ENCODE data around the gene RTN1.
A peak's percentile ranks its signal among the peaks of the same experiment; 100 is the strongest.

RTN1 gene

GRCh38 chr14:59870277-59871165 is at the start of gene RTN1:
Gene RTN1, minus strand, starts transcription at chr14:59870776. Its CDS starts 146 bp downstream, at chr14:59870630.
- peak; percentile 47 to 51 for DNase-seq

DNA sequence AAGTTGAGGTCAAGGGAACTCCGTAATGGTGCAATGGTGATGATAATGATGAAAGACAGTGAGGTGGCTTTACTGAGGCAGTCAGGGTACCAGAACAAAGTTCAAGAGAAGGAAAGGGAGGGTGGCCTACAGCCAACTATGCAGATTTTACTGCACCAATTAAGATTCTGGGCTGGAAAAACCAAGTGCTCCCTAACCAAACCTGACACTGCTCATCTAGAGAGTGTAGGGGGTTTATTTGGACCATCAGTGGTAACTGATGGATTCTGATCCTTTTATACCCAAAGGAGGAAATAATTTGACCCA is 49.8 kb upstream of the RTN1 start:
- no peak for DNase-seq

DNA sequence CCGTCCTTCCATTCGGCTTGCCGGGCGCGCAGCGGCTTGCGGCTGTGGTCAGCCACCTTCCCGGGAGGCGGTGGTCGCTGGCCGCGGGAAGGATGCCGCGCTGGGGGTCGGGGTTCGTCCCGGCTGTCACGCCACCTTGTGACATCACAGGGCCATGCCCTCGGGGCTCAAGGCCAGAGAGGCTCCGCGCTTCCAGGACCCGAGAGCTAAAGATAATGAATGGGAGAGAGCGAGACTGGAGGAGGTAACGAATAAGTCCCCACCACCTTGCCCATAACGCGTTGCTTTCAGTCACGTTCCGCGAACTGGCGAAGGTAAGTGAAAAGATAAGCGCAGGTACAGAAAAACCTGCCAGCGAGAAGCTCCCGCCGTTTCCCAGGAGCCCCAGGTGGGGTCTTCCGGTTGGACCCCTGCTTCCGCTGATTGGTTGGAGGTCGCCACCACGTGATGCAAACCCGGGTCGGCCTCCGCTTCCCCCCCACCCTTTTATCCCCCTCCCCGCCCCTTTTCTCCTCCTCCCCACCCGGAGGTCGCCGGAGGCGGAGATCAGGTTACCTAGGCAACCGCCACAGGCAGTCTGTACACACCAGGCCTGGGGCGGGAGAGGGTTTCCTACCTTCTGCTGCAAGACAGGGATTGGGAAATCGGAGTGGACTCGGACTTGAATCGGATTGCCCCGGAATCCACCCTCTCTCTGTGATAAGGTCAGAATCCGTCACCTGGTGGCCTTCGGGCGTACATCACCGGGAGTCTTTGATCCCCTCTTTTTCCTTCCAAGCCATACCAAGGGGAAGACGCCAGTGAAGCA is 49.2 kb upstream of the RTN1 start, which contains the start of gene LRRC9:
Gene LRRC9 (plus strand): TSS at position 575 of the 808 bp plus-strand sequence.
- DNase-seq = peak; percentile 83 to 88

- peak; percentile 5 to 29 for DNase-seq
Measured at GRCh38 chr14:59918824-59919569, 48.4 kb upstream of the RTN1 start.

DNA sequence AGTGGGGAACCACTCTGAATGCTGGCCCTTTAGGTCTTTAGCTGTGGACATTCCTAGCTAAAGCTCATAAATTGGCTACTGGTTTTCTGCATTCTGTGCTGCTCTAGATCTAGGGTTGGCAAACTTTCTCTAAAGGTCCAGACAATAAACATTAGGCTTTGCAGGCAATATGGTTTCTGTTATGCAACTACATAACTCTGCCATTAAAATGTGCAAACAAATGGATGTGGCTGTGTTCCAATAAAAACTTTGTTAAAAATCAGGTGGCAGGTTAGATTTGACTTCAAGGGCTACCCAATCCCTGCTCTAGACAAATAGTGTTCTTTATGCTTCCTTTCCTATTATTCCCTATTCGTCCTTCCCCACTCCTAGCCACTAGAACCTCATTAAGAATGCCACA is 42.6 kb upstream of the RTN1 start:
- DNase-seq = no peak

DNA sequence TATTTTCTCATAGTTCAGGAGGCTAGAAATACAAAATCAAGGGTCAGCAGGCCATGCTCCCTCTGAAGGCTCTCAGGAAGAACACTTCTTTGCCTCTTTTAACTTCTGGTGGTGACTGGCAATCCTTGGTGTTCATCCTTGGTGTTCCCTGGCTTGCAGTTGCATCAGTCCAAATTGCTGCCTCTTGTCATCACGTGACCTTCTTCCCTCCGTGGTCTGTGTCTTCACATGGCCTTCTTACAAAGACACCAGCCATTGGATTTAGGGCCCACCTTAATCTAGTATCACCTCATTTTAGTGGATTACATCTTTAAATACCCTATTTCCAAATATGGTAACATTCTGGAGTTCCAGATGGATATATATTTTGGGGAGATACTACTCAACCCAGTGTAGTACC is 41.9 kb upstream of the RTN1 start:
- DNase-seq = no peak

- no peak for DNase-seq
Measured at GRCh38 chr14:59905188-59905587, 34.6 kb upstream of the RTN1 start.

DNA sequence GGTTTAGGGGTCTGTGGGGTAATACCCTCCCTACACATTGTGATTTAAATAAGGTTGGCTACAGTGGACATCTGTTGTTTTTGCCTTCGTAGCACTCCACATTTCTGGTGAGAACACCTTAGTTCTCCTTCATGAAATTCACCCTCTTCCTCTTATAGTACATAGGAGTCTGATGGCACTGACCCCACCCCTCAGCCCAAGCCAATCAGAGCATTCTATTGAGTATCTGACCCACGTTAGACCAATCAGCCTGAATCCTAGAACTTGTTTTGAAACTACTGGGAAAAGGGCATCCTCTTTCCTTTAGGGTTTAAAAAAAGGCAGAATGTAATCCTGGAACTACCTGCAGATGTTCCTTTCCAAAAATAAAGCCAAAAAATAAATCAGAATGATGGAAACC is 33.6 kb upstream of the RTN1 start:
- no peak for DNase-seq

DNA sequence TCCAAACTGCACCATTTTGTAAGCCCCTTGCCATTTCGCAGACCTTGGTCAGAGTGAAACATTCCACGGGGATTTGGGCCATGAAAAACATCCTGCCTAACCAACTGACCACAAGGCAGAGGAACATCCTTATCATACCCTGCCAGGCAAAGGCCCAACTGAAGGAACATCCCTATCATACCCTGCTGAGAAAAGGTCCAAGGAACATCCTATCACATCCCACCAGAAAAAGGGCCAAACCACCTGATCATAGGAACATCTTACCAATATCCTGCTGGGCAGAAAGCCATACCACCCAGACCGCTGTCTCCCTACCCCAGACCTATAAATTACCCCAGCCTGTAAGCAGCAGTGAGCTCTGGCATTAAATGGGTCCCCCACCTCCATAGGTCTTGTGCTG is 30.0 kb upstream of the RTN1 start:
- no peak for DNase-seq

DNA sequence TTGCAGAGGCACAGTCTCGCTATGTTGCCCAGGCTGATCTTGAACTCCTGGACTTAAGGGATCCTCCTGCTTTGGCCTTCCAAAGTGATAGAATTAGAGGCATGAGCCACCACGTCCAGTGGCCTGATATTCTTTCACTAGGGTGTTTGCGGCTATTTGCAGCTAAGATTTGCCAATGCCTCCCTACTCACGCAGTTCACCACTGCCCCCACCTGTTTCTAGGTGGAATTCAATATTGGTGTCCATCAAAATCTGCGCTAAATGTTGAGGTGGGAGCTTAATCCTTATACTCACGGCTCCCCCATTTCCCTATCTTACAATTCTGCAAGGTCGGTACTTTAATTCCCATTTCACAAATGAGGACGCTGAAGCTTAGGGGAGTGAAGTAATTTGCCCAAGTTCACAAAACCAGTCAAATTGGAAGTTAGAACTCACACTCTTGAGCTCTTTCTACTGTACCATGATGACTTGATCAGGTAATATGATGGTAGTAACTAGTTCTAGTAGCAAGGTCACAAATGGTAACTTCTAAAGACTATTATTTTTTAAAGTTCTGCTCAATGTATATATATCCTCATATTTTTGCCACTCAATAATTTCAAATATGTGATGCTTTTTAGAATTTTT is 27.3 kb upstream of the RTN1 start:
- DNase-seq = peak; percentile 2 to 38

GRCh38 chr14:59895721-59896120 is 25.1 kb upstream of the RTN1 start:
- DNase-seq = no peak

DNA sequence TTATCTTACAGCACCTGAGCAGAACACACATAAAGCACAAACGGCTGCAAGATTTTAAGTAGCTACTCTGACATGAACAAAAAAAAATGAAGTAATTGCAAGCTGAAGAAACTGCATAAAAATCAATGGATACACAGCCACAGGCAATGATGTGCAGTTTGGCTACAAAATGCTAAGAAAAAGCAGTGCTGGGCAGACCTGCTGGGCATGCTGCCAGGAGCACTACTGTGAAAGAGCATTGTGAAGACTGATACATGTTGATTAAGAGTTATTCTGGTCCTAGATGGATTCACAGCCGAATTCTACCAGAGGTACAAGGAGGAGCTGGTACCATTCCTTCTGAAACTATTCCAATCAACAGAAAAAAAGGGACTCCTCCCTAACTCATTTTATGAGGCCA is 20.1 kb upstream of the RTN1 start:
- no peak for DNase-seq

GRCh38 chr14:59882957-59883356 is 12.4 kb upstream of the RTN1 start:
- no peak for DNase-seq

- DNase-seq = no peak
Measured at GRCh38 chr14:59871166-59871495, 555 bp upstream of the RTN1 start.

DNA sequence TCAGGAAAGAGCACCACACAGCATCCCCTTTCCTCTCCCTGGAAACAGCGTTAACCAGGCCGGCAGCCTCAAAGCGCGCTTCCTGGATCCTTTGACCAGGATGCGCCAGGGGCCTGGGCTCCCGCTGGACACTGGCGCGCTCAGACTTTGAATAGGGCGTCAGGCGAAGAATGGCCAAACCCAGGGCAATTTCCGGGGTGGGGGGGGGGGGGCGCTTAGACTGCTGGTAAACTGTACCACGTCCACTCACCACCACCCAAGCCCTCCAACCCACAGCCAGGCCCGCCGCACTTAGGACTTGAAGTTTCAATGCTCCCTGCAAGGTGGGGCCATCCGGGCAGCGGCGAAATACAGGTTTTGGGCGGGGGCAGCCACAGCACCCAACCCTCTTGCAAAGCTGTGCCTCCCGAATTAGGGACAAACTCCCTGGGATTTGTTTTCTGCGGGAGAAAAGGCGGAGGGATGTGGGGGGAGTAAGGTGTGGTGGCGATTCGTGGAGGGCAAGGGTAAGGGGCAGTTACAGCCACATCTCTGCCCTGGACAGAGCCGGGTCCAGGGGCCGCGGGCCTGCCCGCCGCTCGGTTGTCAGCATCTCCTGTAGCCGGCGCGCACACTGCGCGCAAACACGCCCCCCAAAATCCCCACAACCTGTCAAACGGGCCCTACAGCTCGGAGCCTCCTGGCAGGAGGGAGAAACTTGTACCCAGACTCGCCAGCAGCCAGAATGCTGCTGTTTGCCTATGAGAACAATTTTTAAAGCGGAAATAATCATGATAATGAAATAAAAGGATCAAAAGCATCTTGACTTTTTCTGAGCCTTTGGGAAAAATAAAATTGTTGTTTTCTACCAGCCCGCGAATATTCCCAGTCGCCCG is 958 bp downstream of the RTN1 start:
- DNase-seq = no peak

- no peak for DNase-seq
Measured at GRCh38 chr14:59868021-59868420, 2.6 kb downstream of the RTN1 start.

DNA sequence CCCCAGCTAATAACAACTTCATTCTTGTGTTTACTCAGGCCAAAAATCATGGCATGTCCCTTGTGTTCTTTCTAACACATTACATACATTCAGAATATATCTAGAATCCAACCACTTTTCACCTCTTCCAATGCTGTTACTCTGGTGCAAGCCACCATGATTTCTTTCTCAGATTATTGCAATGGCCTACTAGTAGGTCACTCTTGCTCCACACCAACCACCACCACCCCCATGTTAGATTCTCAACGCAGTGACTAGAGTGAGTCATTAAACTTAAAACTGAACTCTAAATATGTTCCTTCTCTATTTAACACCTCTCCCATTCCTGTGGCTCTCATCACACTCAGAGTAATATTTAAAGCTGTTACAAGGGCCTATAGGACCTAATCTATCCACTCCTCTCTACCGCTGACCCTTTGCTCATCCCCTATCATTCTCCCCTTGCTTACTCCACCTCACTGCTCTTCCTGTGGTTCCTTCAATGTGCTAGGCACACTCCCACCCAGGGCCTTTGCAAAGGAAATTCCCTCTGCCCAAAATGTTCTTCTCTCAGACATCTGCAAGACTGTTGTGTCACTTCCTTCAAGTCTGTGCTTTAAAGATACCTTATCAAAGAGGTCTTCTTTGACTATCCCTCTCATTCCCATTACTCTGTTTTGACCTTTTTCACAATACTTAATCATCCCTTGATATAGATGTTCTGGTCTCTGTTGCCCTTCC is 6.6 kb downstream of the RTN1 start:
- DNase-seq = no peak

- no peak for DNase-seq
Measured at GRCh38 chr14:59857328-59857727, 13.2 kb downstream of the RTN1 start.

DNA sequence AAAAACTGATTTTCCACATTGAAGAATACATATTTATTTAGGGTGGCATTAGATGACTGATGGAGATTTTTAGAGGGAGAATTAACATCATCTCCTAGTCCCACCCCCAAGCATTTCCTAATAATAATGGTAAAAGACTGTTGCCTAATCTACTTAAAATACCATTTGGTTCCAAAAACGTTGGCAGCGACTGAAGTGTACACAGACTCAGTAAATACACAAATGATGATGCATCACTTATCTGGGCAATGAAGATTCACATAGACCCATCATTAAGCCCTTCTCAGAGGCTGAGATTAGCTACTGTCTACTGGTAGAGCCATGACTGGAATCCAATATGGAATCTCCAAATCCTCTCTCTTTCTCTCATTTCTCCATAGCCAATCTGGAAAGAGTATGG is 18.2 kb downstream of the RTN1 start:
- DNase-seq = peak in 1 of 2 experiments; percentile 34

GRCh38 chr14:59850458-59850857 is 20.1 kb downstream of the RTN1 start:
- no peak for DNase-seq

DNA sequence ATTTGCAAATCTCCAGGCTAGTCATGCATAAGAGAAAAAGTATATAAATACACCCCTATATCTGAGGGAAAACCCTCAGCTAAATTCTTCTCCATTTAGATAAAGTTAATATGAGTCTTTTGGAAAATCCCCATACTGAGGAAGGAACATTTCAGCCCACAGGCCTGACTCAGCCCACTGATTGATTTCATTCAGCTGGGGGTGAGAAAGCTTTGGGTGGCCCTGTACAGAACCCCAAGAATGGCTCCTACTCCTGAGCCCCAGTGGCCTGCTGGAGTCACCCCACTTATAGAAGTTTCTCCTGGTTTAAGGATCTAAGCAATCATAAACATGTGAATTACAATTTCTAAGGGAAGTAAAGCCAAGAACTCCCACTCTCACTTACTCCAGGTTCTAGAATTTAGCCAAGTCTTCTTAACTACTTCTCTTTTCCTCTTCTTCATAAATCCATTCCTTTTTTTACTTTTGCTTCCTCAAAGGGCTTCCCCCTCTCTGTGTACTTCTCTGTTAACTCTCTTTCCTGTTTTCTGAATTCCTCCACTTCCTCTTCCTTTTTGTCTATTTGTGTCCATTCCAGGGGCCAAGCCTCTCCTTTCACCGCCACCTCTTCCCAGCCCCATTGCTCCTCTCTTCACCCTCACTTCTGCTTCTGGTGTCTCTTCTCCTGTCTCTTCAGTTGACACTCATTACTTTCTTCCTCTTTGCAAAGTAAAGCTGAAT is 21.0 kb downstream of the RTN1 start:
- DNase-seq = no peak
